T-helper 2 cell (primary cell): Measurements from ENCODE around the gene ARFGEF3.

Experiments
- DNase-seq, 5 experiments: peaks; one replicate each; pipeline versions ENCODE4 v3.0.0 to v3.0.0-alpha.2; 2012 to 2022

Gene ARFGEF3

DNA sequence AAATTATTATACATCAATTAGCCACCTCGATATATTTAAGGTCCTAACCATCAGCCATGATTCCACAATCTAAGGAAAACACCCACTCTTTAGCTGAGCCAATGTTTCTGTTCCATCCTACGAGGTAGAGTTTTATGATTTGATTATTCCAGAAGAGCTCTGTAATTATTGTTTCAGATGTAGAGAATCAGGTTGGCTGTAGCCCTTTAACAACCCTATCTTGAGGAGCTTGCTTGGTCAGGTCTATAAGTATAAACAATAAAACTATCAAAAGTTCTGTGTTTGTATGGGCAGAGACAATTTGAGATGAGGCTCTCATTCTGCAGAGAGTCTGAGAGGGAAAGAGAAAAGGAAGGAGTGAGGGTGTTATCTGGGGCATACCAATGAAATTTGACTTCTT lies 56.7 kb downstream of the ARFGEF3 start, which contains the start of gene PBOV1:
Gene PBOV1 (minus strand): TSS at position 43 of the 400 bp plus-strand sequence. CDS start 96 bp downstream, outside the sequence.
- no peak for DNase-seq

DNA sequence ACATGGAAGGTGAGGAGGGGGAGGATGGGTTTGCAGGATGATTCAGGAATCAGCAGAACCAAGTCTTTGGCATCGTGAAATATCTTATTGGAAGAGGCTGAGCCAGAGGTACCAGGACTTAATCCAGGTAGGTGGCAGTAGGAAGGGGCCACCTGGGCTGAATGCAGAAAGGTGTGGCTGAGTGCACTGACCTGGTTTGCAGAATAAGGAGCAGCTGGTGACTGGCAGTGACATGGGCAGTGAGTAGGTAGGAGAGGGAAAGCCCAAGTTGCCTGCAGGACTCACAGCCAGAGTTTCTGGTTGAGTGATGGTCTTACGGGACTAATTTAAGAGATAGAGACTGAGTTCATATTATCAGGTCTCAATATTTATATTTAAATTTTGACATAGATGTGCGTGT lies 57.7 kb downstream of the ARFGEF3 start:
- no peak for DNase-seq

DNA sequence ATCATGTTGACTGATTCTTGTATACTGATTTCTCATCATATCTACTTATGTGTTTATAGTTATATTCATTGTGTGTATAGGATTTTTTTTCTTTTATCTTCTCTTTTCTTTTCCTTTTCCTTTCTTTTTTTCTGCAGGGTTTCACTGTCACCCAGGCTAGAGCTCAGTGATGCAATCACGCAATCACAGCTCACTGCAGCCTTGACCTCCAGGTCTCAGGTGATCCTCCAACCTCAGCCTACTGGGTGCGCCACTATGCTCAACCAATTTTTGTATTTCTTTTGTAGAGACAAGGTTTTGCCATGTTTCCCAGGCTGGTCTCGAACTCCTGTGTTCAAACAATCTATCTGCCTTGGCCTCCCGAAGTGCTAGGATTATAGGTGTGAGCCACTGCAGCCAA lies 58.2 kb downstream of the ARFGEF3 start:
- no peak for DNase-seq

DNA sequence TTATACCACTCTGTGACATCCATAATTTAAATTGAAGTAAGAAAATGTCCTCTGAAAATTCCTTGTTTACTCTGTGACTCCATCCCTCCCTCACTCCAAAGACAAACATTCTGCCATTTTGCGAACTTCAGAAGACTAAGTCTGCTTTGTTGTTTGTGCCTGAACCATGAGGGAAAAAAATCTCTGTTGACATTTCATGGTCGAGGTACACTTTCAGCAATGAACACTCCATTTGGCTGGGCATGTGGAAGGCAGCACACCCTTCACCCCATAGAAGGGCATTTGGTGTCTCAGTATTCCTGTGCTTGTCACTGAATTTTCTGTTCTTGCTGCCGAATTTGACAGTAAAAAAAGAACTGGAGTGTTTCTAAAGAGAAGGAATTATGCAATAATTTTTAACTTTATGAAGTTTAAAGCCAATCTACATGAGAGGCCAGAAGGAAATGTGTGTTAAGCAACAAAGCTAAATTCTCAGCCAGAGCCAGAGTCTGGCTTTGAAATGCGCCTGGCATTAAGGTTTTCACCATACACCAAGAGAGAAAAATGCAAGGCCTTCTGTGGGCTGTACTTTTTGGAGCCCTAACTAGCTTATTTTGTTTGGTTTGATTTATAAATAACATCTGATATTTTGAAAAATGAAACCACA lies 61.3 kb downstream of the ARFGEF3 start:
- no peak for DNase-seq

DNA sequence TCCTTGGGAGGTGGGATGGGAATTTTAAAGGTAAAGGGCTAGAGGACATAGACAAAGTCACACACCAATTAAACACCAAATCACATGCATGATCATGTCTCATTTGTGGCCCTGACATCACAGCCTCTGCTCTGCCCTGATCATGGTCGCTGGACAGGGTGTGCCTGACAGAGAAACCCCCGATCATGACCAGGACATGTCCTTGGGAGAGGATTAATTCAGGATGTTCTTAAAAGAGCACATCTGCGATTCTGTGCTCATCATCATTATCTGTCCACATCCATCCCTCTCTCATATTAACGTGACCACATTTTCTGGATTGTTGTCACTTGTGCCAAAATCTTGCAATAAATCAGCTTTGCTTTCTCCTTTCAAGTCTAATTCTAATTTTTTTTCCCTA lies 64.2 kb downstream of the ARFGEF3 start:
- DNase-seq, result no peak

DNA sequence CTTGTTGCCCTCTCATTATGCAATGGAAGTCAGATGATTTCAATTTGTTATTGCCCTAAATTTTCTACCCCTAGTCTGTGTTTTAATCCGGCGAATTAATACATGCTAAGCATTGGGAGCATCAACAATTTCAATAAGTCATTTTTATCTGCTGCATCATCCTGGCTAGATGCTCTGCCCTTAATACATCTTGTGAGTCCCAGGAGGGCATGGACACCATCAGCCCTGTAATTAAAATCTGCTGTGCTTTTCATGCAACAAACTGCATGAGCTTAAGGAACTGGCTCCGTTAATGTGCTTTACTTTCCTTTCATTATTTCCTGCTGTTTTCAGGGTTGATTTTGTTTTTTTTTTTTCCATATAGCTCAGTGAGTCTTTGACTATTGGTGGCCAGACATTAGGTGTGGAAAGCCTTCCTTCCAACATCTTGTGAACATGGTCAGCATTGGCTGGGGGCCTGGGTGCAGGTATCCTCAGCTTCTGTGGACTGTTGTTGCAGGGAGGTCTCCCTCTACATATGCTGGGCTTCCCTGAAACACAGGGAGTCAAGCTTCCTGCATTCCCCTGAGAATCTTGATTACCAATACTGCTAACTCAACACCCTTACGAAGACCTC lies 65.1 kb downstream of the ARFGEF3 start:
- no peak for DNase-seq

DNA sequence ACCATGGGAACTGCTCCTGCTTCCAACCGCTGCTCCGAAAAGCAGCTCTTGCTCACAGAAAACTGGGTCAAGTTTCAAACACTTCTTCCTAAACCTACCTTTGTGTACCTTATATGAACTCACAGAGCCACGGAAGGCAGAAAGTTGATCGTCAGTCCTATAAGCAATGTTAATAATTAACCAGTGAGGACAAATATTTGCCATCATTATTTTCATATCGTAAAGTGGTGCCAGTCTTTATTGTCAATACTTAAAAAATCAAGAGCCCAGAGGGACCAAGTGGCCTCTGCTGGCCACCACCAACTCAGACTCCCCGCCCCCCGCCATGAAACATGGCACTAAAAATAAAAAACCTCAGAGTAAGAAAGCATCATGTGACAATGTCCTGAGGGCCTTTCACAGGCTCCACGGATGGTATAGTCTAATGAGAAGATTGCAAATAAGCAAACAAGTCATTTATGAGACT lies 65.6 kb downstream of the ARFGEF3 start:
- DNase-seq, result no peak

DNA sequence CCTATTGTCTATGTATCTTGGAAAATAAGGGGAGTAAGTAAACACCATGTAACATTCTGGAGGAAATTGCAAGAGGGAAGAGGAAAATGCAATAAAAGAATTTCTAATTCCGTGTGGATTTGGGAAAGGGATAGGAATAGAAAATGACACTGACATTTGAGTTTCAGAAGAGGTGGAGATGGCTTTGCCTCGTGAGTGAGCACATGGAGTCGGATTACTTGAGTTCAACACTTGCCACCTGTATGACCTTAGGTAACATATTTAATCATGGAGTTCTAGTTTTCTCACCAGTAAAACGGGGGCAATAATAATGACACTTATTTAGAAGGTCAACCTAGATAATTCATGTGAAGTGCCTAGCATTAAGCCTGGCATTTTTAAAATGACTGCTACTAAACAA lies 67.3 kb downstream of the ARFGEF3 start:
- no peak for DNase-seq

DNA sequence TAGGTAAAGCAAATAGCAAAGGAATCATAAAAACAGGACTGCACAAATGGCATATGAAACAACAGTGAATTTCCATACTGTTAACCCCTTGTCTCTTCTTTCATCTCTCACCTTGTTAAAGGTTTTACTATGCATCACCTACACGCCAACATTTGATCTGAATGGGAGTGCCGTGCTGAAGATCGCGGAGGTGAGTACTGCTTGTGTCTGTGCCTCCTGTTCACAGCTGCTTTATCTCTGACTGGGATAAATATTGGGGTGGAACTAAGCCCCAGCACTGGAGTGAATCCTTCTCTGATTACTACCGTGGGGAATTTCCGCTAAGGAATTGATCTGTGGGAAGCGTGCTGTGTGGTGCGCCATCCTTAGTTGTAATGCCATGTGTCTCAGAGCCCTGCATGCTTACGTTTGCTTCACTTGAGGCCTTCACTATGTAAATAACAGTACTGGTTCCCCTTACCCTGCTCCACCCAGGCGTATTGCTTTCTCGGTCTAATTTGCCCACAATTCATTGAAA lies 68.0 kb downstream of the ARFGEF3 start:
- no peak for DNase-seq

DNA sequence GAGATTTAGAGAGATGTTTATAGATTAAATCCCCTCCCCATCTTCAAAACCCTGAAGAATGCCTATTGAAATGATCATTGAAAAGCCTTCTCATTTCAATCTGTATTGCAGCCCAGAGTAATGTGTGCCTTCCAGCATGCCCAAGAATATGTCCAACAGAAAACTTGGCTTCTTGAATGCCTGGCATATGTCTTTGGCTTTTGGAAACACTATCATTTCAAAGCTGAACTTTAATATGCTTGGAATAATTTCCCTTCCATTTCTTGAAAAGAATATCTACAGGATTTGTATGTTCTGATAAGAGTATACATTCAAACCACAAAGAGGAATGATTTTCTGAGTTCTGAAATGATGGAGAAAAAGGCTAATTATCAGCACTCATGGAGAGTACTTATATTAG lies 68.5 kb downstream of the ARFGEF3 start:
- DNase-seq, result no peak

DNA sequence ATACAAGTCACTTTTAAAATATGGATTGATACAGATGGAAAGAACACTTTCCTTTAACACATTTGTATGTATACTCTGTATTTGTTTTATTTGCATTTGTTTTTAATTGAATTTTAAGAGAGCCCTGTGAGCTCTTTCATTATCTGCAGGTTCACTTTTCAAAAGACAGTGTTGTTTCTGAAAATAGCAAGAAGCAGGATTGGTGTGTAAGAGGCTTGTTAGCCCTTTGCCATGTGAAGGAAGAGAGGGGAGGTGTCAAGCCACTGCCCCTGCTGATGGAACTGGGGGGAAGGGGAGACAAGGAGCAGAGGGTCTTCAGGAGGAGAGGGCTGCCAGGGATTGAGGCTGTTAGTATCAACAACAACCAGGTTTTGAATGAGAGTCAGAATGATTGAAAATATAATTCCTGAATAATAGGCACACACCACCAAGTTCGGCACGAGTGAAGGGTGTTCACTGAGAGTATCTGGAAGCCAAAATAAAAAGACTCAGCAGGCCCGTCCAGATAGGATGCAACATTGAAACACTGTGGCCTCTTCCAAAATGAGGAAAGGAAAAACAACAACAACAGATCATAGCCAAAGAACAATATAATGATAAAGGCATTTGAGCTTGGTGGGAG lies 69.1 kb downstream of the ARFGEF3 start:
- DNase-seq, result no peak

DNA sequence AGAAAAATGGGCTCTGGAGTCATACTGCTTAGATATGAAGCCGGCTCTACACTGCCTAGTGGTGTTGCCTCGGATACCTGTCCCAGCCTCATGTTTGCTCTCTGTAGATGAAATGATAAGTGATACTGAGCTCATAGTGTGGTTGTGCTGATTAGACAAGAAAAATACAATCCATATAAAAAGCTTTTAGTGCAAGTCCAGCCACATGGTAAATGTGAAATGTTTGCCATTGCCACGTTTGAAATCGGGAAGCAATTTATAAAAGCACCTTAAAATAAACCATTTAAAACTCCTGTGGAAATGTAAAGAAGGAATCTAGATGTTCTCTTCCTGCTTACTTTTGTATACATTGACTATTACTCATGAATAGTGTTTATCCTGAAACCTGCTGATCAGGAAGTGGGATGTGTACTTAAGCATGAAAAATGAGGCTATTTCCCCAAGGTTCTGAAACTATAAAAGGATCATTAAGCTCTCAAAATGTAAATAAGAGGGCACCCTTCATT lies 69.7 kb downstream of the ARFGEF3 start:
- DNase-seq, result no peak

DNA sequence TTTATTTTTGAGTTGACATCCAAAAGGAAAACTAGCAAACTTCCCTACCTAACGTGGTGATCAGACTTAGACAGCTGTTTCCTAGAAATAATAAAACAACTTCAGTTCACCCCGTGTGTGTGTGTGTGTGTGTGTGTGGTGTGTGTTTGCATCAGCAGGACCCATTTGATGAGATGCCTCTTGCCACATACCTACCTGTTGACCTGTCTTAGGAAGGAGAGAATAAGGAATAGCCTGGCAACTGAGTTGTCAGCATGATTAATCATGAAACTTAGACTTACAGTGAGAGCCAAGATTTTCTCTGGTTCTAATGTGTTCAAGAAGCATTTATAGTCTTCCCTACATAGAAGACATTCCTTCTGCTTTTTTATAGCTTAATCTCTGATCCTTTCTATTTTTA lies 72.6 kb downstream of the ARFGEF3 start:
- no peak for DNase-seq

DNA sequence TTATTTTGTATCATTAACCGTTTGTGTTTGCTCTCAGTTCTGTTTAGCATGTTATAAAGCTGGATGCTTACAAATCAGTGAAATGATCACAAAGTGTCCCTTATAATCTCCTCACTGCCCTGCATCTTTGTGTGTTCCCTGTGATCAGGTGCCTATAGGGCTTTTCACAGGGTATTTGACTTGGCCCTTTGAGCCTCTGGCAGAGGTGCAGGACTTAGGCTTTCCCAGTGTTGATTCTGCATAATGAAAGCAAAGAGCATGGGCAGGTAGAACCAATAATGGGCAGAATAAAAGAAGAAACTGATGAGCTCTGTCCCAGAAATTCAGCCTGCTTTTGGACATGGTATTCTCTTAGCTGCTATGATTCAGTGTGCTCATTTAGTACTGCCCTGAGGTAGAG lies 73.5 kb downstream of the ARFGEF3 start:
- DNase-seq, result no peak

DNA sequence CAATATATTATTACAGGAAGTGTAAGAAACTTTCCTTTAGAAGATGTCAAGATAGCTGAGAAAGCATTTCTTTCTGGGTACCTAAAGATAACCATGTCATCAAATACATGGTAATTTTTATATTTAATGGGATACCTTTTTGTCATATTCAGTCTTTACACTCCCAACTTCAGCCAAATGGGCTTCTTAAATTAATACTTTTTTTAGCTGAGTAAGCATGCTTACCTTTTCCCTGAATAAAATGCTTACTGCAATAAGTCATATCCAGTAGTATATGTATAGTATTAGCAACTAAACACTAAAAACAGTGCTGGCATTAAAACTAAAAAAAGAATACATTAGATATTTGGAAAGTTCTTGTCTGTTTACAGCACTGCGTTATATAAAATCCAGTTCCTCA lies 74.0 kb downstream of the ARFGEF3 start:
- DNase-seq, result no peak

DNA sequence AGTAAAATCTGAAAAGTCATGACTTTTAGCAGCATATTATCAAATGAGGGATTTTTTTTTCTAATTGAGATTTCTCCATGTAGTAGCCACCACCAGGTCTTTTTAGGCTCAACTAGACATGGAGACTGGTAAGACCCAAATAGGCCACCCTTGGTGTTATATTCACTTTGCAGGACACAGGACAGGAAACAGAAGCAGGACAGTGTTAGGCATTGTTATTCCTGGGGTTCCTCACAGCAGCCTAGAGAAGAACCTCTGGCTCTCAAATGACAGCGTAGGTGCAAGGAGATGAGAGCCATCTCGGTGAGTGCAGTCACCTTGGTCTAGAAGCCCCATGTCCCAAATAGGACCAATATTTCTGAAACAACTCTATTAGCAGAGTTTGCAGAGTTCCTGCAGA lies 75.7 kb downstream of the ARFGEF3 start:
- no peak for DNase-seq

DNA sequence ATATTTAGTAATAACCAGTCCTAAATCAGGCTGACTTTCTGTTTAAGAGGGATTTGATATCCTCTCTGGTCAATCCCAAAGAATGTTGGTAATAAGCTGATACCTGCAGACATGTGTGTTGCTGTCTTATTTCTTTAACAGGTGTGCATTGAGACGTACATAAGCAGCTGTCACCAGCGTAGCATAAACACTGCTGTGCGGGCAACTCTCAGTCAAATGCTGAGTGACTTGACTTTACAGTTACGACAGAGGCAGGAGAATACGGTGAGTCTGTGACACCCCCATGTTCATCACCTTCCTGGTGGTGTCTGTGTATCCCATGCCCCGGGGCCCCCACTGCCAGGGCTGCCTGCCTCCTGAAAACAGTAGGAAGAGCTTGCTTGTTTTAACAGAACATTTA lies 76.6 kb downstream of the ARFGEF3 start:
- DNase-seq, result no peak

DNA sequence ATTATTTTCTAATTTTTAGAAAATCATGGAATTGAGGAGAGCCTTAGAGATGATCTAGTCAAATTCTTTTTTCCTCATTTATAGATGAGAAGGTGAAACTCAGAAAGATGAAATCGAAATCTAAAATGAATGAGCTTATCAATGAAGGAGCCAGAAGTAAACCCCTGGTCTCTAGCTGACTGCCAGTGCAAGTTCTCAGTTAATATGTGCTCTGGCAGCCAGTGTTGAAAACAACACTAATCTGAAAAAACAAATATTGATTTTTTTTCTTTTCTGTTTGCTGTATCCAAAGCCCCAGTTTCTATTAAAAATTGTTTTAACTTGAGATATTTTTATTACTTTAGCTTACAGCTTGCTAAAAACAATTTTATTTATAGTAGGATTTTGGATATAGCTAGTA lies 78.0 kb downstream of the ARFGEF3 start:
- DNase-seq, result no peak

DNA sequence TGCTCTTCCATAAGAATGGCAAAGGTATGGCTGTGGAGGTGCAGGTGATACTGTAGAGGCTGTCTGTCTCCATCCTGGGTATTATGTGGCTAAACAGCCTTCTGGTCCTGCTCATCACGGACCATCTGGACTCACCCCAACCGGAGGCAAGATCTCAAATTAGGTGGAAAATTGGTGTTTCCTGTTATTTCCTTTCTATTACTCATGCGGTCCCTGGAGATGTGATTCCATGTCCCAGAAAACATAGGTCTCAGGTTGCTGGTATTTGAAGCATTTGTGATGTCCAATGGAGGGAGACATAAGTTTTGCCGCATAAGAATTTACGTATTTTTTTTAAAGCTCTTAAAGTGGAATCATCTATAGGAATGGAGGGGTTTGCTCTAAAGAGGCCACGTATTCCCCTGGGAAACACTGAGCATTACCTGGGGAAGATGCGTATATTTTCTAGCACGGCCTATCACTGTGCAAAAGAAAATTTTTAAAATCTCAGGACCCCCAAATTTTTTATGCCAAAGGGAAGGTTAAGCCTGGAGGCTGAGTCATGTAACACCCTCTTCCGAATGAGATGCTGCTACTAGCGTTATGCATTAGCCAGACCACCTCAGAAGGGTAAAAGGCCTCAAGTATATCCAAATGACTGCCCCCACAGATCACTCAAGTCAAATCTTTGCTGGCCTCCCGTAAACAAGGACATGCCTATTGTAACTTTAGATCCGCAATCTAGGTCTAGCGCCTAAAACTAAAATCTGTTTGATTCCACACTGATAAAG lies 78.9 kb downstream of the ARFGEF3 start:
- no peak for DNase-seq

DNA sequence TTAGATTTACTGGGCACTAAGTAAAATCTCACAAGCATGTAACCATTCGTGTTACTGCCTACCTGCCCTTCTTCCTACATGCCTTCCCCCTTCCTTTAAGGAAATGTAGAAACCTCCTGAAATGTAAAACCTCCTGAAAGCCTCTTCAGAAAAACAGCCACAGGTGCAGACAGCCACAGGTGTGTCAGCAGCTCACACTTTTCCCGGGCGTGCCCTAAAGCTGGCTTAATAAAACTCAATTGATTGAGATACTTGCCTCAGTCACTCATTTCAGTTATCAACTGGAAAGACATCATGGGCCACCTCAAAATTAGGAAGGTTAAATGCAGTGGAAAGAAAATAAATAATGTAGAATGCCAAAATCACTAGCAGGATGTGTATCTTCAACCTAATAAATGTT lies 79.6 kb downstream of the ARFGEF3 start:
- DNase-seq, result no peak

DNA sequence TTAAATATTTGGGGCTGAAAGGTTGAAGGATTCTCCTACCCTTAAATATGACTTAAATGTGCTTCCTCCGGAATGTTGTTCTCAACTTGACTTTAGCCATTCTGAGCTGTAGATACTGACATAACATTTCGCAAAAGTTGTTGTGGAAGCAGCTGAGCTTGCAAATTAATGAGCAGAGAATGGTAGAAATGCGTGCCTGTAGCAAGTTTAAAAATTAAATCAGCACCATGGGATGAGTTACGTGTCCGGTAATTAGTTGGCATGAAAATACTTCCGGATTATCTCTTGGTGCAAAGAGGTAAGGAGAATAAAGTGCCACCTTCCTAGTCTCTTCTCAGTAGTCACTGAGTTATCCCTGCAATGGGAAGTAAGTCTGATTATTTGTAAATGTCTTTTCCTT lies 80.2 kb downstream of the ARFGEF3 start:
- no peak for DNase-seq

DNA sequence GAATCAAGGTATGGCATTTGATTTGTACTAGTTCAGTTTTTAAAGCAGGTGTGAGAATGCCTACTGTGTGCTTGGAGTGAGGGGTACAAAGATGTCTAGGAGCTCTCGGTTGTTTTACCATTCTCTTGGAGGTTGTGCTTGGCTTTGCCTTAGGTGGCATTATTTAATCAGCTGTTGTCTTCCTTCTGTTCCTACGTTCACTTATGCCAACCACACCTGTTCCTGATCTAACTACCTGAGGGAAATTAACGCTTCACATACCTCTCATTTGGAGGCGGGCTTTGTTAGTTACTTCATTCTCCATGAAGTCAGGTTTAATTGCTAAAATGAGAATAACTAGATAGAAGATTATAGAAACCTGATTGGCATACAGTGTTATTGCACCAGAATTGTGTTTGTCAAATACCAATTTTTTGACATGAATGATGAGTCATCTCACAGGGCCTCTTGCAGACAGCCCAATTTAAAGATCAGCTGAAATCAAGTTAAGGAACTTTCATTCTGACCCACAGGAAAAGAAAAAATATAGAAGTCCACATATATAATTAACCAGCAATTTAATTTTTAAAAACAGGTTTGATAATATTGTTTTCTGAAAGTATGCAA lies 81.4 kb downstream of the ARFGEF3 start:
- no peak for DNase-seq

DNA sequence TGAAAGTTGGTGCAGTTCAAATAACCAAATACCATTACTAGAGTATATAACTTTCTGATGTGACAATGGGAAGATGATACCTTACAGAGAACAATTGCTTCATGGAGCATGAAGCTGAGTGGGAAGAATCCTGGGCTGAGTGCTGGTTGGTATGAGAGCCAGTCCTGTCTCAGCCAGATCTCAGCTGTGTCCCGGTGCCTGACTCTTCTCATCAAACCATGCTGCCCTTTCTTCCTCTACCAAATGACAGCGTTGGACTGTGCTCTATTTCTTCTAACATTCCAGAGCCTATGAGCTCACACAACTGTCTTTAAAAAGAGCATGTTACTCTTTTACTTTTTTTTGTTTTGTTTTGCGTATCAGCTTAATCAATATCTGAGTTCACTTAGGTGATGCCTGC lies 84.0 kb downstream of the ARFGEF3 start:
- DNase-seq, result no peak
